WTC11 (cell line): ENCODE results near the gene TEKT2. TPM values are rescaled to one million over a fixed set of nuclear protein-coding genes. Genes with fewer than 3 reads are reported as not detected.

Experiments used
- ATAC-seq: fragments of 200-7000 bp; cut with Tn5 transposase; 2 replicates; pipeline ENCODE4 v1.10.0; 2021; ENCODE audit warnings: mild to moderate bottlenecking, moderate library complexity
- CTCF ChIA-PET: fragments of 300-600 bp; sonication (Branson Sonifier 250); formaldehyde crosslinking; loops from one replicate; lab custom pipeline; 2021; ENCODE audit warnings: antibody characterized with exemption; lab: Charles Lee
- POLR2A ChIA-PET: fragments of 350-600 bp; sonication (Branson Sonifier 250); formaldehyde crosslinking; loops from one replicate; lab custom pipeline; 2021; ENCODE audit warnings: antibody characterized with exemption; lab: Charles Lee
- DNase-seq: peaks from one replicate; pipeline ENCODE4 v3.0.0; 2021; ENCODE audit warnings: low spot score
- H3K27ac Mint-ChIP-seq: 2 replicates; pipeline ENCODE4 v1.8.0; 2021; ENCODE audit warnings: mixed read lengths
- H3K27me3 Mint-ChIP-seq: 2 replicates; pipeline ENCODE4 v1.8.0; 2021; ENCODE audit warnings: low read depth, mild to moderate bottlenecking, moderate library complexity, mixed read lengths
- H3K36me3 Mint-ChIP-seq: 2 replicates; pipeline ENCODE4 v1.8.0; 2021; ENCODE audit warnings: mixed read lengths
- H3K4me1 Mint-ChIP-seq: 2 replicates; pipeline ENCODE4 v1.8.0; 2022; ENCODE audit warnings: mixed read lengths
- H3K4me3 Mint-ChIP-seq: 2 replicates; pipeline ENCODE4 v1.8.0; 2021; ENCODE audit warnings: mild to moderate bottlenecking, moderate library complexity, mixed read lengths
- H3K9me3 Mint-ChIP-seq: 2 replicates; pipeline ENCODE4 v1.8.0; 2021; ENCODE audit warnings: mixed read lengths
- ARID4B ChIP-seq: sonication (generic); formaldehyde crosslinking; IDR thresholded peaks from 2 replicates; pipeline ENCODE4 v1.8.0; 2023; ENCODE audit warnings: missing genetic modification reagents, mild to moderate bottlenecking, borderline replicate concordance
- ATF6 ChIP-seq: sonication (generic); formaldehyde crosslinking; IDR thresholded peaks from 2 replicates; pipeline ENCODE4 v1.8.1; 2023; ENCODE audit warnings: mild to moderate bottlenecking, missing genetic modification reagents
- EMX1 ChIP-seq: fragments of 250-450 bp; sonication (Bioruptor Pico); IDR thresholded peaks from 2 replicates; pipeline ENCODE4 v1.8.0; 2021; ENCODE audit warnings: mild to moderate bottlenecking
- ETV6 ChIP-seq: sonication (generic); formaldehyde crosslinking; IDR thresholded peaks from 2 replicates; pipeline ENCODE4 v1.8.1; 2022; ENCODE audit warnings: mild to moderate bottlenecking, missing genetic modification reagents
- FOXP4 ChIP-seq: sonication (generic); formaldehyde crosslinking; IDR thresholded peaks from 2 replicates; pipeline ENCODE4 v1.8.0; 2022; ENCODE audit warnings: mild to moderate bottlenecking, missing genetic modification reagents
- HMGXB4 ChIP-seq: sonication (generic); formaldehyde crosslinking; IDR thresholded peaks from 2 replicates; pipeline ENCODE4 v1.8.1; 2023; ENCODE audit warnings: mild to moderate bottlenecking, moderate library complexity, missing genetic modification reagents
- IRF2 ChIP-seq: sonication (generic); formaldehyde crosslinking; IDR thresholded peaks from 2 replicates; pipeline ENCODE4 v1.8.0; 2022; ENCODE audit warnings: low read depth, missing genetic modification reagents, borderline replicate concordance
- PRDM15 ChIP-seq: sonication (generic); formaldehyde crosslinking; IDR thresholded peaks from 2 replicates; pipeline ENCODE4 v1.8.0; 2022; ENCODE audit warnings: missing genetic modification reagents
- PRRX2 ChIP-seq: fragments of 250-450 bp; sonication (Bioruptor Pico); IDR thresholded peaks from 2 replicates; pipeline ENCODE4 v1.8.0; 2021; ENCODE audit warnings: mild to moderate bottlenecking
- SMAD3 ChIP-seq: sonication (generic); formaldehyde crosslinking; IDR thresholded peaks from 2 replicates; pipeline ENCODE4 v1.8.0; 2022; ENCODE audit warnings: missing genetic modification reagents, mild to moderate bottlenecking, borderline replicate concordance
- TCF7 ChIP-seq: sonication (generic); formaldehyde crosslinking; IDR thresholded peaks from 2 replicates; pipeline ENCODE4 v1.8.0; 2022; ENCODE audit warnings: mild to moderate bottlenecking, low read depth, missing genetic modification reagents, moderate library complexity
- ZNF138 ChIP-seq: sonication (generic); formaldehyde crosslinking; conservative IDR thresholded peaks from 2 replicates; pipeline ENCODE4 v1.8.1; 2022; ENCODE audit warnings: mild to moderate bottlenecking, moderate library complexity, missing genetic modification reagents
- ZNF263 ChIP-seq: sonication (generic); formaldehyde crosslinking; IDR thresholded peaks from 2 replicates; pipeline ENCODE4 v1.8.1; 2022; ENCODE audit warnings: low read depth, mild to moderate bottlenecking, moderate library complexity, missing genetic modification reagents
- ZNF423 ChIP-seq: fragments of 250-450 bp; sonication (Bioruptor Pico); IDR thresholded peaks from 2 replicates; pipeline ENCODE4 v2.1.2; 2022; ENCODE audit warnings: mild to moderate bottlenecking, moderate library complexity
- ZSCAN18 ChIP-seq: fragments of 250-450 bp; sonication (Bioruptor Pico); IDR thresholded peaks from 2 replicates; pipeline ENCODE4 v2.1.2; 2022; ENCODE audit warnings: mild to moderate bottlenecking, moderate library complexity
- total RNA-seq: library from RNA; stranded (reverse); gene quantifications from 3 replicates; pipeline ENCODE4 v1.2.3, GENCODE V29; 2021

Gene TEKT2
- total RNA-seq, 1 experiment from 2014 or later = 1.9 TPM

GRCh38 chr1:36085126-36085525 is 1.2 kb downstream of the TEKT2 start:
- ChIA-PET POLR2A (interaction anchor here (1.8 kb wide), 2 partner anchors 11 to 154 kb away, joined by 8 to 9 read pairs; partner anchors contain the start of gene AGO3), CTCF (interaction anchor here (1.2 kb wide), 1 partner anchor 279 kb away, joined by 3 read pairs; no protein-coding TSS in a partner anchor)
- TF ChIP-seq HMGXB4 (CRISPR knock-in tag) = no peak
- no peak for TF ChIP-seq ARID4B (CRISPR knock-in tag)
- no peak for ATAC-seq
- Mint-ChIP-seq H3K27me3 (peaks cover 2% of the 10 kb centered on the region), H3K9me3 (no peaks in the 10 kb centered on the region), H3K4me3 (no peak overlapping the region), H3K4me1 (peaks cover 18% of the 10 kb centered on the region), H3K36me3 (peaks cover 2% of the 10 kb centered on the region), H3K27ac (no peak overlapping the region)
- no peak for DNase-seq

- H3K27ac Mint-ChIP-seq = no peak overlapping the region
Observed at GRCh38 chr1:36085686-36086526, 2.0 kb downstream of the TEKT2 start.

More at GRCh38 chr1:36085686-36086526, 2.0 kb downstream of the TEKT2 start:
- DNase-seq = peak; percentile 12
- Mint-ChIP-seq H3K4me1 (peaks cover 19% of the 10 kb centered on the region), H3K9me3 (no peaks in the 10 kb centered on the region)
- CTCF ChIA-PET = interaction anchor here (1.0 to 2.3 kb wide), 5 partner anchors 11 to 214 kb away, joined by 3 to 12 read pairs (median 4); no protein-coding TSS in a partner anchor
- TF ChIP-seq ATF6 (CRISPR knock-in tag) (no peak), ZNF138 (CRISPR knock-in tag) (no peak), PRRX2 (CRISPR knock-in tag) (no peak), ZSCAN18 (no peak), ZNF423 (CRISPR knock-in tag) (no peak), FOXP4 (CRISPR knock-in tag) (no peak), IRF2 (CRISPR knock-in tag) (no peak), PRDM15 (CRISPR knock-in tag) (no peak), TCF7 (CRISPR knock-in tag) (no peak), ETV6 (CRISPR knock-in tag) (no peak), EMX1 (CRISPR knock-in tag) (no peak), SMAD3 (no peak), ZNF263 (CRISPR knock-in tag) (no peak)
- TF ChIP-seq, all 79 proteins: peak for 0
- Mint-ChIP-seq H3K27me3 (peaks cover 2% of the 10 kb centered on the region), H3K36me3 (peaks cover 2% of the 10 kb centered on the region), H3K4me3 (no peak overlapping the region)
- ATAC-seq = no peak
- POLR2A ChIA-PET = no interaction called here
